GM23338 (cell line): ENCODE data around the gene EXOC3L1. TPM values are rescaled to one million over a fixed set of nuclear protein-coding genes. Genes with fewer than 3 reads are reported as not detected.
A peak's percentile ranks its signal among the peaks of the same experiment; 100 is the strongest.

Source experiments
- ATAC-seq: fragments of 200-7000 bp; cut with Tn5 transposase; 3 replicates; pipeline ENCODE4 v1.9.1; 2020
- DNase-seq: peaks from one replicate; pipeline ENCODE4 v3.0.0-alpha.2; 2015; ENCODE audit warnings: low spot score
- H2AFZ ChIP-seq: fragments of 200-600 bp; sonication (generic); 2 replicates; pipeline ENCODE4 v1.8.0; 2016; ENCODE audit warnings: antibody characterized with exemption, mild to moderate bottlenecking, moderate library complexity
- H3F3A ChIP-seq: fragments of 200-600 bp; sonication (generic); replicated peaks from 2 replicates; pipeline ENCODE4 v1.8.0; 2017; ENCODE audit warnings: antibody characterized with exemption, mixed run types, low read depth
- H3K27ac ChIP-seq: fragments of 200-600 bp; sonication (generic); 2 replicates; pipeline ENCODE4 v1.6.1; 2016; ENCODE audit warnings: low read depth
- H3K27me3 ChIP-seq: fragments of 200-600 bp; sonication (generic); 2 replicates; pipeline ENCODE4 v1.8.0; 2016; ENCODE audit warnings: mild to moderate bottlenecking, mixed run types, moderate library complexity; ENCODE audit not compliant: insufficient read depth
- H3K36me3 ChIP-seq: fragments of 200-600 bp; sonication (generic); 2 replicates; pipeline ENCODE4 v1.8.0; 2016; ENCODE audit warnings: mild to moderate bottlenecking; ENCODE audit not compliant: insufficient read depth
- H3K4me1 ChIP-seq: fragments of 200-600 bp; sonication (generic); 2 replicates; pipeline ENCODE4 v1.8.0; 2016; ENCODE audit warnings: mild to moderate bottlenecking, moderate library complexity; ENCODE audit not compliant: insufficient read depth
- H3K4me2 ChIP-seq: fragments of 200-600 bp; sonication (generic); 2 replicates; pipeline ENCODE4 v1.7.1; 2017; ENCODE audit warnings: mixed run types
- H3K4me3 ChIP-seq: fragments of 200-600 bp; sonication (generic); 2 replicates; pipeline ENCODE4 v1.6.1; 2016; ENCODE audit warnings: mixed run types
- H3K79me2 ChIP-seq: fragments of 200-600 bp; sonication (generic); replicated peaks from 2 replicates; pipeline ENCODE4 v1.8.0; 2017; ENCODE audit warnings: mild to moderate bottlenecking; ENCODE audit not compliant: insufficient read depth
- H3K9me2 ChIP-seq: fragments of 200-600 bp; sonication (generic); 2 replicates; pipeline ENCODE4 v1.8.0; 2017; ENCODE audit not compliant: insufficient read depth
- H4K20me1 ChIP-seq: fragments of 200-600 bp; sonication (generic); replicated peaks from 2 replicates; pipeline ENCODE4 v1.8.0; 2017; ENCODE audit warnings: mild to moderate bottlenecking; ENCODE audit not compliant: insufficient read depth
- H3K27ac Mint-ChIP-seq: 2 replicates; pipeline ENCODE4 v1.8.0; 2020; ENCODE audit warnings: inconsistent platforms, mild to moderate bottlenecking, moderate library complexity, mixed read lengths
- H3K27me3 Mint-ChIP-seq: 3 replicates; pipeline ENCODE4 v1.8.0; 2022; ENCODE audit warnings: low read depth, mild to moderate bottlenecking, moderate library complexity, mixed read lengths, inconsistent platforms; ENCODE audit not compliant: insufficient read depth, poor library complexity
- H3K36me3 Mint-ChIP-seq: 3 replicates; pipeline ENCODE4 v1.8.0; 2021; ENCODE audit warnings: low read depth, mild to moderate bottlenecking, inconsistent platforms, moderate library complexity, mixed read lengths
- H3K4me1 Mint-ChIP-seq: 3 replicates; pipeline ENCODE4 v1.8.0; 2020; ENCODE audit warnings: mild to moderate bottlenecking, inconsistent platforms, mixed read lengths
- H3K4me3 Mint-ChIP-seq: 3 replicates; pipeline ENCODE4 v1.8.0; 2021; ENCODE audit warnings: moderate library complexity, mild to moderate bottlenecking, inconsistent platforms, mixed read lengths
- H3K9me3 Mint-ChIP-seq: 3 replicates; pipeline ENCODE4 v1.8.0; 2020; ENCODE audit warnings: moderate library complexity, mild to moderate bottlenecking, inconsistent platforms, mixed read lengths
- CREB1 ChIP-seq: fragments of 250-450 bp; sonication (Bioruptor Pico); IDR thresholded peaks from 2 replicates; pipeline ENCODE4 v1.5.0; 2020; ENCODE audit warnings: low read depth, mild to moderate bottlenecking, moderate library complexity
- CTCF ChIP-seq, 2 experiments: fragments of 200-600 bp in 1 of 2; sonication (generic) in 1 of 2; conservative IDR thresholded peaks; 2 replicates each; pipeline versions ENCODE4 v1.5.1 to v1.6.1; 2016 to 2017; ENCODE audit warnings: antibody characterized with exemption in 2 of 2, low read depth in 2 of 2, mild to moderate bottlenecking in 2 of 2, moderate library complexity in 1 of 2
- ETS1 ChIP-seq: IDR thresholded peaks from 2 replicates; pipeline ENCODE4 v1.6.1; 2016; ENCODE audit warnings: antibody characterized with exemption
- EZH2 ChIP-seq: fragments of 200-600 bp; sonication (generic); IDR thresholded peaks from one replicate; pipeline ENCODE4 v1.8.0; 2017; ENCODE audit warnings: antibody characterized with exemption, mild to moderate bottlenecking, low read depth; ENCODE audit not compliant: unreplicated experiment
- EZH2phosphoT487 ChIP-seq: fragments of 200-600 bp; sonication (generic); IDR thresholded peaks from one replicate; pipeline ENCODE4 v1.8.1; 2018; ENCODE audit warnings: antibody characterized with exemption; ENCODE audit not compliant: unreplicated experiment
- JUNB ChIP-seq: IDR thresholded peaks from one replicate; pipeline ENCODE4 v1.6.1; 2016; ENCODE audit warnings: antibody characterized with exemption; ENCODE audit not compliant: unreplicated experiment
- NANOG ChIP-seq: IDR thresholded peaks from 2 replicates; pipeline ENCODE4 v1.6.1; 2016; ENCODE audit warnings: antibody characterized with exemption, borderline replicate concordance
- POLR2AphosphoS5 ChIP-seq: IDR thresholded peaks from 2 replicates; pipeline ENCODE4 v1.6.1; 2016; ENCODE audit warnings: antibody characterized with exemption, low read depth
- REST ChIP-seq: IDR thresholded peaks from one replicate; pipeline ENCODE4 v1.6.1; 2018; ENCODE audit warnings: antibody characterized with exemption; ENCODE audit not compliant: unreplicated experiment
- STAT1 ChIP-seq: IDR thresholded peaks from one replicate; pipeline ENCODE4 v1.6.1; 2016; ENCODE audit warnings: antibody characterized with exemption; ENCODE audit not compliant: unreplicated experiment
- ZNF114 ChIP-seq: fragments of 250-450 bp; sonication (Bioruptor Pico); IDR thresholded peaks from 2 replicates; pipeline ENCODE4 v1.5.0; 2020; ENCODE audit warnings: mild to moderate bottlenecking, moderate library complexity
- ZNF331 ChIP-seq: fragments of 250-450 bp; sonication (Bioruptor Pico); IDR thresholded peaks from 2 replicates; pipeline ENCODE4 v1.5.0; 2020; ENCODE audit warnings: low read depth, mild to moderate bottlenecking, moderate library complexity
- ZNF462 ChIP-seq: fragments of 250-450 bp; sonication (Bioruptor Pico); IDR thresholded peaks from 2 replicates; pipeline ENCODE4 v1.5.0; 2020; ENCODE audit warnings: mild to moderate bottlenecking, moderate library complexity
- polyA plus RNA-seq: library from polyadenylated mRNA; unstranded; fragments of >200 nt; fragmentation: Nextera tagmentation; extraction: Ambion mirVana; gene quantifications from 2 replicates; pipeline ENCODE4 v1.2.1, GENCODE V29; 2016
- total RNA-seq: library from RNA; depleted of rRNA; stranded (reverse); fragments of >200 nt; shearing (Covaris generic); gene quantifications from 2 replicates; pipeline ENCODE4 v1.2.3, GENCODE V29; 2014

EXOC3L1 gene
- total and polyA plus RNA-seq, 2 experiments from 2014 or later, result 1.1 to 2.3 TPM

- no peak overlapping the region for H3K27ac ChIP-seq
- H3K4me1 ChIP-seq, result peaks cover 18% of the 10 kb centered on the region
- Mint-ChIP-seq H3K27ac (no peak overlapping the region), H3K36me3 (no peaks in the 10 kb centered on the region; the same call in 2 of the 3 replicates), H3K4me3 (no peak overlapping the region), H3K4me1 (peaks cover 19% of the 10 kb centered on the region), H3K27me3 (peaks cover 38% of the 10 kb centered on the region), H3K9me3 (no peaks in the 10 kb centered on the region; the same call in 2 of the 3 replicates)
- H3K27me3 ChIP-seq, result peaks cover 28% of the 10 kb centered on the region
- H3K79me2 ChIP-seq, result peaks cover 10% of the 10 kb centered on the region
- H3K36me3 ChIP-seq, result no peaks in the 10 kb centered on the region
- DNase-seq (no peak), ATAC-seq (no peak)
- H3F3A ChIP-seq, result peaks cover 3% of the 10 kb centered on the region; the same call in 1 of the 2 replicates
- peak overlapping the region; percentile 82 for H3K4me2 ChIP-seq
- peak overlapping the region; percentile 63 for H3K4me3 ChIP-seq
- peak overlapping the region; percentile 15 for H2AFZ ChIP-seq
- TF ChIP-seq REST (no peak), ZNF331 (no peak), ZNF462 (CRISPR knock-in tag) (no peak), JUNB (no peak), EZH2 (no peak), ETS1 (no peak), NANOG (no peak), CREB1 (CRISPR knock-in tag) (no peak), ZNF114 (CRISPR knock-in tag) (no peak), STAT1 (no peak), POLR2AphosphoS5 (no peak), EZH2phosphoT487 (no peak), CTCF (conservative IDR thresholded peaks at IDR 0.05; ENCODE audit: low read depth in 2 of 2) (no peak)
- H3K9me2 ChIP-seq, result no peaks in the 10 kb centered on the region
- H4K20me1 ChIP-seq, result no peaks in the 10 kb centered on the region
Measured at GRCh38 chr16:67183284-67183626, 6.7 kb downstream of the EXOC3L1 start.
